ENCODE data around the gene GPI. TPM values are rescaled to one million over a fixed set of nuclear protein-coding genes. Genes with fewer than 3 reads are reported as not detected.

The GPI gene
- total RNA-seq, 1 donor from 2014 or later: 152 TPM

GRCh38 chr19:34335914-34336313, 29.1 kb upstream of the GPI start:
- no peak for DNase-seq (ENCODE audit: low spot score)
- intact Hi-C loops (cut with DNase I): loop anchor here (10.0 kb wide), 1 partner anchor 101 kb away; no protein-coding TSS in a partner anchor
- no peak for ATAC-seq

DNA sequence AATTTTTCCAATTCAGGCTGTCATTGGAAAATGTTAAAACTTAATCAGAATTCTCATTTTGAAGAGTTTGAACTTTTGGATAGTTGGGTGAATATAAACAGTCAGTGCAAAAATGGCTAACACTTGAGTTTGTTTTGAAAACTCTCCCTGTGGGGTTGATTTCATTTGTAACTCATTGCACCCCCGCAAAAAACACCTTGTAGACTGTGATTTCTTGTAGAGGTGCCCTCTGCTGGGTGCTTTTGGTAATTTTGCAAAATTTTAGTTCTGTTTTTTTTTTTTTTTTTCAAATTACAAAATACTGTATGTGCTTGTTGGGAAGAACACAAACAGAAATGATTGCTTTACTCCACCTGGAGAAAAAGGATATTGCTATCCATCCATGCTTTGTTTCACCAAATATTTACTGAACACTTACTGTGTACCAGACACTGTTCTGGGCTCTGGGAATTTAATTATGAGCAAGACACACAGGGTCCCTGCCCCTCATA, 28.2 kb upstream of the GPI start:
- DNase-seq (ENCODE audit: low spot score) (no peak), ATAC-seq (peak; percentile 53)
- intact Hi-C loops (cut with DNase I): loop anchor here (10.0 kb wide), 1 partner anchor 102 kb away; no protein-coding TSS in a partner anchor

- intact Hi-C loops (cut with DNase I): loop anchor here (10.0 kb wide), 1 partner anchor 103 kb away; no protein-coding TSS in a partner anchor
- ATAC-seq (no peak), DNase-seq (ENCODE audit: low spot score) (no peak)
Measured at GRCh38 chr19:34337739-34338138, 27.3 kb upstream of the GPI start.

DNA sequence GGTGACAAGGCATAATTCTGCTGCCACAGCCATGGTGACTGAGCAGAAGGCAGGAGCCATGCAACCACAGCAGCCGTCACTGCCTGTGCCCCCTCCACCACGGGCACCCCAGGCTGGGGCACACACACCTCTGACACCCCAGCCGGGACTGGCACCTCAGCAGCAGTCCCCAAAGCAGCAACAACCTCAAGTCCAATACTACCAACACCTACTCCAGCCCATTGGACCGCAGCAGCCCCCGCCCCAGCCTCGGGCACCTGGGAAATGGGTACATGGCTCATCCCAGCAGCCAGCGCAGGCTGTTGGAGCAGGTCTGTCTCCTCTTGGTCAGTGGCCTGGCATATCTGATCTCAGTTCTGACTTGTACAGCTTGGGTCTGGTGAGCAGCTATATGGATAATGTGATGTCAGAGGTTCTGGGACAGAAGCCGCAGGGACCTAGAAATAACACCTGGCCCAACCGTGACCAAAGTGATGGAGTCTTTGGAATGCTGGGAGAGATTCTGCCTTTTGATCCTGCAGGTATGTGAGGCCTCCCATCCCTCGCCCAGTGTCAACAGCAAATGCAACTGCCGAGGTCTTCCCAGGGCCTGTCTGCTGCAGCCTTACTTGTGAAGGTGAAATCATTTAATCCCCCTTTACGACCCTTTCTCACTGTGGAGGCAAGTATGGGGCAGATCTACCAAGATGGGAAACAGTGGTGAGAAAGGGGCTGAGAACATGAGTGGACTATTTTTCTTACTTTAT, 22.9 kb upstream of the GPI start:
- DNase-seq (ENCODE audit: low spot score): no peak
- intact Hi-C loops (cut with DNase I): no loop called here
- no peak for ATAC-seq

GRCh38 chr19:34343751-34344150, 21.2 kb upstream of the GPI start:
- intact Hi-C loops (cut with DNase I): no loop called here
- no peak for ATAC-seq
- DNase-seq (ENCODE audit: low spot score): no peak

GRCh38 chr19:34345947-34346351, 19.0 kb upstream of the GPI start:
- DNase-seq (ENCODE audit: low spot score) (peak; percentile 75), ATAC-seq (peak; percentile 70)
- intact Hi-C loops (cut with DNase I): no loop called here

GRCh38 chr19:34347561-34348165, 17.3 kb upstream of the GPI start:
- intact Hi-C loops (cut with DNase I): no loop called here
- no peak for ATAC-seq
- DNase-seq (ENCODE audit: low spot score): no peak

DNA sequence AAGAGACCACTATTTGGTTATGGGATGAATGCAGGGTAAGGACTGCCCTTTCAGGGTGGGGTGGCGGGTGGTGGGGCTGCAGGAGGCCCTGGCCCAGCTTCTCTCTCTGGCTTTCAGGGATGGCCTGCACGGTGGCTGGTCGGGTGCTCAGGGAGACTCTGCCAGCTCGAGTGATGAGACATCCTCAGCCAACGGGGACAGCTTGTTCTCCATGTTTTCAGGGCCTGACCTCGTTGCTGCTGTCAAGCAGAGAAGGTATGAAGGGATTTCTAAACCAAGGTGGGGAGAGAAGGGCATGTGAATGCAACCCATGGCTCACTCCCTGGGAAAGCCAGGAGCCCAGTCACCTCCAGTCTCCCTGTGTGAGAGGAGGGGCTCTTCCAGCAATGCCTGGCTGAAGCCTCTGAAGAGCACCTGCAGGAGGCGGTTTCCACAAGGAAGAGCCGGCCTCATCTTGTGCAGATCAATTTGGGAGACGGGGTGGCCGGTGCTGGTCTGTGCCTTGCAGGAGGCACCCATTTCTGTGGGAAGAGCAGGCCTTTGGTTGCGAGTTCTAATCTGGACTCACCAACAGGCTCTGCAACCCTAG, 16.0 kb upstream of the GPI start:
- DNase-seq (ENCODE audit: low spot score): no peak
- ATAC-seq: no peak
- intact Hi-C loops (cut with DNase I): no loop called here

DNA sequence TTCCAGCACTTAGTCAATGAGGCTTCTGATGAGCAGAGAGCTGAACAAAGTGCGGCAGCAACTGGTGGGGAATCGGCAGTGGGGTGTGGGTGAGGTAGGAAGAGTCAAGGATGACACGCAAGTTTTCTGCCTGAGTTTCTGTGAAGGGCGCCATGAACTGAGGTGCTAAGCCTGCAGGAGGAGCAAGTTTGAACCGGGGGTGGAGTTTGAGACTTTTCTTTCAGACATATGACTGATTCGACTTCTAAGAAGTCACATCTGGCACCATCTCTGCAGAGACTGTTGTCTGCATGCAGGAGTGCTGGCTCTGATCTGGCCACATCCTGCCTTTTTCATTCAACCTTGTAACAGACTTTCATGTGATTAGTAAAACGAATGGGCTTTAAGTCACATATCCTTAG, 14.8 kb upstream of the GPI start:
- ATAC-seq (no peak), DNase-seq (ENCODE audit: low spot score) (no peak)
- intact Hi-C loops (cut with DNase I): no loop called here

DNA sequence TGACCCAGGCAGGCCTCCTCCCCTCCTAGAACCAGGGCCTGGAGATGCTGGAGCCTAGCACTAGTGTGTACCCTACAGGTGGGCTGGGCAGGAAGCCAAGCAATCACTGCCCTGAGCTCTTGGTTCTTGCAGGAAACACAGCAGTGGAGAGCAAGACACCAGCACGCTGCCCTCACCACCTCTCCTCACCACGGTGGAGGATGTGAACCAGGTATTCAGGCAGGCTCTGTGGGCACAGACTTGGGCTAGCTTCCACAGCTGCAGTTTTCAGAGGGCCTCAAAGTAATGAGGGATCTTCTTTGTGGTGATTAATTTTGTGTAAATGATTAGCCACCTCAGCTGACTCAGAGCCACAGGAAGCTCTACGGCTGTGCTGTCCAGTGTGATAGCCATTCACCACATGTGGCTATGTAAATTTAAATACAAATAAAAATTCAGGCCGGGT, 13.6 kb upstream of the GPI start:
- intact Hi-C loops (cut with DNase I): no loop called here
- DNase-seq (ENCODE audit: low spot score): no peak
- ATAC-seq: no peak

GRCh38 chr19:34353546-34353945, 11.4 kb upstream of the GPI start:
- intact Hi-C loops (cut with DNase I): no loop called here
- DNase-seq (ENCODE audit: low spot score) (no peak), ATAC-seq (no peak)

DNA sequence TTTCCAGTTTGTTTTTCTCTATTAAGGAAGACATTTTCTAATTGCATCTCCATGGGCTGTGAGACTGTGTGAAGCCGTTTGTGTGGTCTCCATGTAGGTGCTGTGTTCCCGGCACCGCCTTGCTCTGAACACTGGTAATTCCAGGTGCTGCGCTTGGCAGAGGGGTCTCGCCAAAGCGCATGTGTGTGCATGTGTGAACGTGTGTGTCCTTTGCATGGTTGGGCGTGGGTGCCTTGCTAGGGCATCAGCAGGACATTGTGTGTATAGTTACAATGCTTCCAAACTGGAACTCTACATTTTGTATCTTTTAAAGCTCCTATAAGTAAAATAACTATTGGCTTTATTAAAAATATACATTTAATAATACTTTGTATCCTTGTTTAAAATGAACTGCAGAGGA, 9.8 kb upstream of the GPI start:
- ATAC-seq (no peak), DNase-seq (ENCODE audit: low spot score) (no peak)
- intact Hi-C loops (cut with DNase I): no loop called here

- DNase-seq (ENCODE audit: low spot score): no peak
- ATAC-seq: no peak
- intact Hi-C loops (cut with DNase I): no loop called here
Measured at GRCh38 chr19:34356875-34357274, 8.1 kb upstream of the GPI start.

- intact Hi-C loops (cut with DNase I): no loop called here
- no peak for ATAC-seq
- no peak for DNase-seq (ENCODE audit: low spot score)
Measured at GRCh38 chr19:34357431-34357830, 7.6 kb upstream of the GPI start.

- intact Hi-C loops (cut with DNase I): no loop called here
- peak; percentile 97 for DNase-seq (ENCODE audit: low spot score)
- peak; percentile 98 for ATAC-seq
Measured at GRCh38 chr19:34359140-34359953, 5.6 kb upstream of the GPI start.

GRCh38 chr19:34359954-34360315, 5.1 kb upstream of the GPI start:
- ATAC-seq (peak; percentile 0), DNase-seq (ENCODE audit: low spot score) (no peak)
- intact Hi-C loops (cut with DNase I): no loop called here

- intact Hi-C loops (cut with DNase I): no loop called here
- DNase-seq (ENCODE audit: low spot score): no peak
- ATAC-seq: no peak
Measured at GRCh38 chr19:34360354-34360909, 4.6 kb upstream of the GPI start.

DNA sequence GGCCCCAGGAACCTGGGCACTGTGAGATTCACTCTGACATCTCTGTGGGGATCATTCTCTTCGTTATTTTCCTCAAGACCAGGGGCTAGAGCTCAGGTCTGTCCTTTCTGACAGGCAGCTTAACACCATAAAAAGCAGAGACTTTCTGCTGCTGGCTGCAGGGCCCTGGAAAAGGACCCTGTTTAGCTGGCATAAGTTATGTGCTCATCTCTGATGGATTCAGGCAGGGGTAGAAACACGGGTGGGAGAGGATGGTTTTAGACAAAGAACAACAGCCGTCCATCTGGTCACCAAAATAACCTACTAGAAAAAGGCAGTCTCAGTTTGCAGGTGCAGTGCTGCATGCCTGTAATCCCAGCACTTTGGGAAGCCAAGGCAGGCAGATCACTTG, 2.3 kb upstream of the GPI start:
- intact Hi-C loops (cut with DNase I): no loop called here
- DNase-seq (ENCODE audit: low spot score) (no peak), ATAC-seq (no peak)

DNA sequence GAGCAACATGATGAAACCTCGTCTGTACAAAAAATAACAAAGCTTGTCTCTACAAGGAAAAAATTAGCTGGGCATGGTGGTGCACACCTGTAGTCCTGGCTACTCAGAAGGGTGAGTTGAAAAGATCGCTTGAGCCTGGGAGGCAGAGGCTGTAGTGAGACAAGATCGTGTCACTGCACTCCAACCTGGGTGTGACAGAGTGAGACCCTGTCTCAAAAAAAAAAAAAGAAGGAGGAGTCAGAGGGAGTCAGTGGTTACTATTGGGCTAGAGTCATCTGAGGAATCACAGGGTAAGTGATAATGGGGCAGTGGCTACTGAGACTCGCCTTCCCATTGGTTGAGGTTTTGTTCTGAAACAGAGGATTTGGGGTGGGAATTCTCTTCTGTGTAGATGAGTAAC, 1.9 kb upstream of the GPI start:
- ATAC-seq (no peak), DNase-seq (ENCODE audit: low spot score) (no peak)
- intact Hi-C loops (cut with DNase I): no loop called here
